Measurements from ENCODE around the gene CLPTM1. TPM values are rescaled to one million over a fixed set of nuclear protein-coding genes. Genes with fewer than 3 reads are reported as not detected.

Gene CLPTM1
- total and polyA plus RNA-seq, 9 of the 15 experiments (the other 6 are each of a cell fraction or from before 2014, with no cell fraction given) = 0.37 to 96.0 (median 27.5) TPM

DNA sequence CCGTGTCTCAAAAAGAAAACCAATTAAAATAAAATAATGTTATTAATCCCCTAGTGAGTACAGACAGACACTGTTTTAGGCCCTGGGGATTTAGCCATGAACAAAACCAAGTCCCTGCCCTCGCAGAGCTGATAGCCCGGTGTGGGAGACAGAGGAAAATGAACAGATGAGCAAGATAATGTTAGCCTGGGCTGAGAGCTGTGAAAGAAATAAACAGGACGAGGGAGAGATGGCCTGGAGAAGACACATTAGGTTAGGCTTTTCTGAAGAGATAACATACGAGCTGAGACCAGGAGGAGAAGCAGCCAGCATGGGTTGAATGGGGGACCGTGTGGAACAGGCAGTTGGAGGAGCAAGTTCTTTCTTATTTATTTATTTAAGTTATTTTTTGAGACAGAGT lies 55.1 kb downstream of the CLPTM1 start (continued):
- TF ChIP-seq, protein P1, sequence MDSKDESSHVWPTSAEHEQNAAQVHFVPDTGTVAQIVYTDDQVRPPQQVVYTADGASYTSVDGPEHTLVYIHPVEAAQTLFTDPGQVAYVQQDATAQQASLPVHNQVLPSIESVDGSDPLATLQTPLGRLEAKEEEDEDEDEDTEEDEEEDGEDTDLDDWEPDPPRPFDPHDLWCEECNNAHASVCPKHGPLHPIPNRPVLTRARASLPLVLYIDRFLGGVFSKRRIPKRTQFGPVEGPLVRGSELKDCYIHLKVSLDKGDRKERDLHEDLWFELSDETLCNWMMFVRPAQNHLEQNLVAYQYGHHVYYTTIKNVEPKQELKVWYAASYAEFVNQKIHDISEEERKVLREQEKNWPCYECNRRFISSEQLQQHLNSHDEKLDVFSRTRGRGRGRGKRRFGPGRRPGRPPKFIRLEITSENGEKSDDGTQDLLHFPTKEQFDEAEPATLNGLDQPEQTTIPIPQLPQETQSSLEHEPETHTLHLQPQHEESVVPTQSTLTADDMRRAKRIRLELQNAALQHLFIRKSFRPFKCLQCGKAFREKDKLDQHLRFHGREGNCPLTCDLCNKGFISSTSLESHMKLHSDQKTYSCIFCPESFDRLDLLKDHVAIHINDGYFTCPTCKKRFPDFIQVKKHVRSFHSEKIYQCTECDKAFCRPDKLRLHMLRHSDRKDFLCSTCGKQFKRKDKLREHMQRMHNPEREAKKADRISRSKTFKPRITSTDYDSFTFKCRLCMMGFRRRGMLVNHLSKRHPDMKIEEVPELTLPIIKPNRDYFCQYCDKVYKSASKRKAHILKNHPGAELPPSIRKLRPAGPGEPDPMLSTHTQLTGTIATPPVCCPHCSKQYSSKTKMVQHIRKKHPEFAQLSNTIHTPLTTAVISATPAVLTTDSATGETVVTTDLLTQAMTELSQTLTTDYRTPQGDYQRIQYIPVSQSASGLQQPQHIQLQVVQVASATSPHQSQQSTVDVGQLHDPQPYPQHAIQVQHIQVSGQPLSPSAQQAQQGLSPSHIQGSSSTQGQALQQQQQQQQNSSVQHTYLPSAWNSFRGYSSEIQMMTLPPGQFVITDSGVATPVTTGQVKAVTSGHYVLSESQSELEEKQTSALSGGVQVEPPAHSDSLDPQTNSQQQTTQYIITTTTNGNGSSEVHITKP (IDR thresholded peaks at IDR 0.05; ENCODE audit: partially characterized antibody) = no peak

DNA sequence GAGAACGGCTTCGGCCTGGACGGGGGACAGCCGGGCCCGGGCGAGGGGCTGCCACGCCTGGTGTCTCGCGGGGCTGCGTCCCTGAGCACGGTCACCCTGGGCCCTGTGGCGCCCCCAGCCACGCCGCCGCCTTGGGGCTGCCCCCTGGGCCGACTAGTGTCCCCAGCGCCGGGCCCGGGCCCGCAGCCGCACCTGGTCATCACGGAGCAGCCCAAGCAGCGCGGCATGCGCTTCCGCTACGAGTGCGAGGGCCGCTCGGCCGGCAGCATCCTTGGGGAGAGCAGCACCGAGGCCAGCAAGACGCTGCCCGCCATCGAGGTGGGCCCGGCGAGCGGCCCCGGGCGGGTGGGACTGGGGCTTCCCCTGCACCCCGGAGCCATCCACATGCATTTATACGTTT lies 56.8 kb downstream of the CLPTM1 start:
- H3K9me1 ChIP-seq (ENCODE audit: control insufficient read depth, insufficient read depth, low read length) = no peaks in the 10 kb centered on the region
- no peaks in the 10 kb centered on the region for H3K9me3 ChIP-seq (replicated peaks; ENCODE audit: control insufficient read depth, insufficient read depth, low read depth, low read length)
- no TSS peak for BruUV-seq (replicated peaks)
- ATAC-seq (no peak), FAIRE-seq (no peak), DNase-seq (ENCODE audit: extremely low read depth in 1 of 4, low spot score in 3 of 4) (no peak)
- H2AFZ ChIP-seq (ENCODE audit: low read depth, low read length) = no peak overlapping the region
- no peak overlapping the region for H3K4me3 ChIP-seq
- H3K36me3 ChIP-seq (ENCODE audit: control insufficient read depth, insufficient read depth, low read length) = no peaks in the 10 kb centered on the region
- no peak overlapping the region for H3K9ac ChIP-seq (ENCODE audit: insufficient read depth in 1 of 2, low read depth in 2 of 2, low read length in 2 of 2)
- H4K20me1 ChIP-seq (replicated peaks; ENCODE audit: control insufficient read depth, insufficient read depth, low read length) = no peaks in the 10 kb centered on the region
- ChIA-PET CTCF (ENCODE audit: low intra/inter-chr PET ratio) (interaction anchor here (0.6 kb wide), 1 partner anchor 623 kb away, joined by 3 read pairs; no protein-coding TSS in a partner anchor), POLR2A (interaction anchor here (1.0 kb wide), 1 partner anchor 27 kb away, joined by 4 read pairs; the partner anchor contains the start of gene CLASRP)
- intact Hi-C loops (cut with micrococcal nuclease) (loop anchor here (10.0 kb wide), 2 partner anchors 233 to 323 kb away; partner anchors contain the start of gene EXOC3L2), in situ Hi-C loops (cut with MboI) (no loop called here)
- no peaks in the 10 kb centered on the region for H3K27me3 ChIP-seq (ENCODE audit: control insufficient read depth in 2 of 2, insufficient read depth in 2 of 2, low read length in 2 of 2)
- H3K4me2 ChIP-seq (ENCODE audit: insufficient read depth, low read length) = no peak overlapping the region
- H3K79me2 ChIP-seq (ENCODE audit: control insufficient read depth, insufficient read depth, low read length) = no peaks in the 10 kb centered on the region
- WGBS (ENCODE audit: insufficient coverage, low coverage, missing lambda C conversion rate) = 94% methylated on average over 24 of the region's 42 CpGs
- peaks cover 5 to 12% of the 10 kb centered on the region in 2 experiments; a peak in 4 of 5 replicates for H3K4me1 ChIP-seq (replicated peaks in 1 of 2; ENCODE audit: control insufficient read depth in 2 of 2, insufficient read depth in 2 of 2, low read length in 2 of 2)
- H3K27ac ChIP-seq (ENCODE audit: extremely low read depth, low read depth, low read length) = no peak overlapping the region
- TF ChIP-seq TAF7 (tag; IDR thresholded peaks at IDR 0.05) = no peak
- TF ChIP-seq CCNT2 (IDR thresholded peaks at IDR 0.05; ENCODE audit: borderline replicate concordance, extremely low read depth, insufficient read length, low read depth, low read length) = no peak
- TF ChIP-seq SPI1 (IDR thresholded peaks at IDR 0.05; ENCODE audit: borderline replicate concordance, low read depth, low read length) = no peak
- TF ChIP-seq, protein P2, sequence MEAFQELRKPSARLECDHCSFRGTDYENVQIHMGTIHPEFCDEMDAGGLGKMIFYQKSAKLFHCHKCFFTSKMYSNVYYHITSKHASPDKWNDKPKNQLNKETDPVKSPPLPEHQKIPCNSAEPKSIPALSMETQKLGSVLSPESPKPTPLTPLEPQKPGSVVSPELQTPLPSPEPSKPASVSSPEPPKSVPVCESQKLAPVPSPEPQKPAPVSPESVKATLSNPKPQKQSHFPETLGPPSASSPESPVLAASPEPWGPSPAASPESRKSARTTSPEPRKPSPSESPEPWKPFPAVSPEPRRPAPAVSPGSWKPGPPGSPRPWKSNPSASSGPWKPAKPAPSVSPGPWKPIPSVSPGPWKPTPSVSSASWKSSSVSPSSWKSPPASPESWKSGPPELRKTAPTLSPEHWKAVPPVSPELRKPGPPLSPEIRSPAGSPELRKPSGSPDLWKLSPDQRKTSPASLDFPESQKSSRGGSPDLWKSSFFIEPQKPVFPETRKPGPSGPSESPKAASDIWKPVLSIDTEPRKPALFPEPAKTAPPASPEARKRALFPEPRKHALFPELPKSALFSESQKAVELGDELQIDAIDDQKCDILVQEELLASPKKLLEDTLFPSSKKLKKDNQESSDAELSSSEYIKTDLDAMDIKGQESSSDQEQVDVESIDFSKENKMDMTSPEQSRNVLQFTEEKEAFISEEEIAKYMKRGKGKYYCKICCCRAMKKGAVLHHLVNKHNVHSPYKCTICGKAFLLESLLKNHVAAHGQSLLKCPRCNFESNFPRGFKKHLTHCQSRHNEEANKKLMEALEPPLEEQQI (IDR thresholded peaks at IDR 0.05) = no peak
- TF ChIP-seq TAL1 (IDR thresholded peaks at IDR 0.05) = no peak
- TF ChIP-seq FOXJ2 (tag; IDR thresholded peaks at IDR 0.05) = no peak
- TF ChIP-seq CREM (IDR thresholded peaks at IDR 0.05; ENCODE audit: low read depth) = no peak
- TF ChIP-seq, protein P3, sequence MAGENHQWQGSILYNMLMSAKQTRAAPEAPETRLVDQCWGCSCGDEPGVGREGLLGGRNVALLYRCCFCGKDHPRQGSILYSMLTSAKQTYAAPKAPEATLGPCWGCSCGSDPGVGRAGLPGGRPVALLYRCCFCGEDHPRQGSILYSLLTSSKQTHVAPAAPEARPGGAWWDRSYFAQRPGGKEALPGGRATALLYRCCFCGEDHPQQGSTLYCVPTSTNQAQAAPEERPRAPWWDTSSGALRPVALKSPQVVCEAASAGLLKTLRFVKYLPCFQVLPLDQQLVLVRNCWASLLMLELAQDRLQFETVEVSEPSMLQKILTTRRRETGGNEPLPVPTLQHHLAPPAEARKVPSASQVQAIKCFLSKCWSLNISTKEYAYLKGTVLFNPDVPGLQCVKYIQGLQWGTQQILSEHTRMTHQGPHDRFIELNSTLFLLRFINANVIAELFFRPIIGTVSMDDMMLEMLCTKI (IDR thresholded peaks at IDR 0.05; ENCODE audit: partially characterized antibody) = no peak
- TF ChIP-seq RAD51 (IDR thresholded peaks at IDR 0.05; ENCODE audit: borderline replicate concordance, low read depth) = no peak
- TF ChIP-seq, protein P4, sequence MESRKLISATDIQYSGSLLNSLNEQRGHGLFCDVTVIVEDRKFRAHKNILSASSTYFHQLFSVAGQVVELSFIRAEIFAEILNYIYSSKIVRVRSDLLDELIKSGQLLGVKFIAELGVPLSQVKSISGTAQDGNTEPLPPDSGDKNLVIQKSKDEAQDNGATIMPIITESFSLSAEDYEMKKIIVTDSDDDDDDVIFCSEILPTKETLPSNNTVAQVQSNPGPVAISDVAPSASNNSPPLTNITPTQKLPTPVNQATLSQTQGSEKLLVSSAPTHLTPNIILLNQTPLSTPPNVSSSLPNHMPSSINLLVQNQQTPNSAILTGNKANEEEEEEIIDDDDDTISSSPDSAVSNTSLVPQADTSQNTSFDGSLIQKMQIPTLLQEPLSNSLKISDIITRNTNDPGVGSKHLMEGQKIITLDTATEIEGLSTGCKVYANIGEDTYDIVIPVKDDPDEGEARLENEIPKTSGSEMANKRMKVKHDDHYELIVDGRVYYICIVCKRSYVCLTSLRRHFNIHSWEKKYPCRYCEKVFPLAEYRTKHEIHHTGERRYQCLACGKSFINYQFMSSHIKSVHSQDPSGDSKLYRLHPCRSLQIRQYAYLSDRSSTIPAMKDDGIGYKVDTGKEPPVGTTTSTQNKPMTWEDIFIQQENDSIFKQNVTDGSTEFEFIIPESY (CRISPR knock-in tag; IDR thresholded peaks at IDR 0.05) = no peak

All from K562 (cell line).